ENCODE results near the gene TOP3A. TPM values are rescaled to one million over a fixed set of nuclear protein-coding genes. Genes with fewer than 3 reads are reported as not detected.

TOP3A gene
- total and polyA plus RNA-seq, 8 donors, result 24.7 to 65.1 (median 50.7) TPM

DNA sequence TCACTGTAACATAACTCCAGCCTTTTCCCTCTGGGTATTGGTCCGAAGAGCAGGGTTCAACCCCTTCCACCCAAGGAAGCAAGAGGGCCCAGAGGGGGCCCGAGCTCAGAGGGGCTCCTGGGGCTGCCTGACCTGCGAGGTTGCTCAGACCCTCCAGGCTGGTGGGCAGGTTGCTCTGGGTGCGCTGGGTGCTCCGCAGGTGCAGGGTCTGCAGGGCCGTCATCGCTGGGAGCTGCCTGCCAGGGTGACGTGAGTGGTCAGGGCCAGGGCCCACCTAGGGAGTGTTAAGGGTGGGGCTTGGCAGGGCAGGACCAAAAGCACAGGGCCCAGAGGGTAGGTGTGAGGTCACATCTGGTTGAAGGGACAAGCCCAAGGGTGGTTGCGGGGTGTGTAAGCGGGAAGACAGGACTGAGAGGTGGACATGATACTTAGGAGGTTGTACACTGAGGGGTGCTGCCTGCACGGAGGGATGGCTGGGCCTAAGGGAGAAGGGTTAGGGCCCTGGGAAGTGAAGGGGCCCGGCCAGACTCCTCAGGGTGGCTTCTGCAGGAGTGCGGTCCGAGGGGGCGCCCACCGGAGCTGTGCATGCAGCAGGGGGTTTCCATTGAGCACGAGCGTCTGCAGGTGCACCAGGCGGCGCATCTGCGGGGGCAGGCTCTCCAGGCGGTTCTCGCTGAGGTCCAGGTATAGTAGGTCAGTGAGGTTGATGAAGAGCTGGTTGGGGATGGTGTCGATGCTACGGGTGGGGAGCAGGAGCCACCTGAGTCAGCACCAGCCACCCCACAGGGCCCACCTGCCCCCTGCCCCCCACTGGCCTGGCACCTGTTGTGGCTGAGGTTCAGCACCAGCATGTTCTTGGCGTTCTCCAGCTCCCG lies 60.6 kb downstream of the TOP3A start:
- intact Hi-C loops (cut with DNase I), result no loop called here
- no peak for DNase-seq

GRCh38 chr17:18253187-18253884 lies 61.5 kb downstream of the TOP3A start:
- TF ChIP-seq, protein P1, sequence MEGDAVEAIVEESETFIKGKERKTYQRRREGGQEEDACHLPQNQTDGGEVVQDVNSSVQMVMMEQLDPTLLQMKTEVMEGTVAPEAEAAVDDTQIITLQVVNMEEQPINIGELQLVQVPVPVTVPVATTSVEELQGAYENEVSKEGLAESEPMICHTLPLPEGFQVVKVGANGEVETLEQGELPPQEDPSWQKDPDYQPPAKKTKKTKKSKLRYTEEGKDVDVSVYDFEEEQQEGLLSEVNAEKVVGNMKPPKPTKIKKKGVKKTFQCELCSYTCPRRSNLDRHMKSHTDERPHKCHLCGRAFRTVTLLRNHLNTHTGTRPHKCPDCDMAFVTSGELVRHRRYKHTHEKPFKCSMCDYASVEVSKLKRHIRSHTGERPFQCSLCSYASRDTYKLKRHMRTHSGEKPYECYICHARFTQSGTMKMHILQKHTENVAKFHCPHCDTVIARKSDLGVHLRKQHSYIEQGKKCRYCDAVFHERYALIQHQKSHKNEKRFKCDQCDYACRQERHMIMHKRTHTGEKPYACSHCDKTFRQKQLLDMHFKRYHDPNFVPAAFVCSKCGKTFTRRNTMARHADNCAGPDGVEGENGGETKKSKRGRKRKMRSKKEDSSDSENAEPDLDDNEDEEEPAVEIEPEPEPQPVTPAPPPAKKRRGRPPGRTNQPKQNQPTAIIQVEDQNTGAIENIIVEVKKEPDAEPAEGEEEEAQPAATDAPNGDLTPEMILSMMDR (IDR thresholded peaks at IDR 0.05), result no peak
- DNase-seq, result no peak
- H3K4me3 ChIP-seq, result no peak overlapping the region
- no peak overlapping the region for H3K27ac ChIP-seq
- no peaks in the 10 kb centered on the region for H3K9me3 ChIP-seq
- no peaks in the 10 kb centered on the region for H3K27me3 ChIP-seq
- H3K4me1 ChIP-seq, result peaks cover 13 to 23% of the 10 kb centered on the region in 2 donors
- intact Hi-C loops (cut with DNase I), result no loop called here
- ATAC-seq, result no peak
- peaks cover 0 to 85% of the 10 kb centered on the region in 2 donors for H3K36me3 ChIP-seq

More for the DNA sequence above, 60.6 kb downstream of the TOP3A start:
- H3K4me1 ChIP-seq, result peaks cover 13 to 22% of the 10 kb centered on the region in 2 donors
- H3K9me3 ChIP-seq, result no peaks in the 10 kb centered on the region
- no peak for ATAC-seq
- H3K36me3 ChIP-seq, result peaks cover 0 to 77% of the 10 kb centered on the region in 2 donors
- TF ChIP-seq, protein P1 (IDR thresholded peaks at IDR 0.05), result no peak
- H3K27ac ChIP-seq, result no peak overlapping the region
- no peaks in the 10 kb centered on the region for H3K27me3 ChIP-seq
- H3K4me3 ChIP-seq, result no peak overlapping the region

DNA sequence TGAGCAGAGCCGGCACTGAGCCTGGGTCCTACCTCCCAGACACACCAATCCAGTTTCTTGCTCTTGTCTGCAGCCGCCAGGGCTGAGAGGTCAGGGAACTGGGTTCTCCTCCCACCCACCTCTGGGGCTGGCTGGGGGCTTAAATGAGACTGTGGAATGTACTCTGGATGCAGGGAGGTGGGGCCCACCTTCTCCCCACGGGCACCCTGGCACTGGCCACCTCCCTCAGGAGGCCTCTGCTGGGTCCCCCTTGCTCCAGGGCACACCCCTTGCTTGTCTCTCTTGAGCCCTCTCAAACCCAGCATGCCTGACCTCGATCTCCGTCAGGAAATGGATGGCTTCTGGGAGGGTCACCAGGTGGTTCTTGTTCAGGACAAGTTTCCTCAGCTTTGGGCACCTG lies 62.6 kb downstream of the TOP3A start:
- no peak overlapping the region for H3K4me3 ChIP-seq
- H3K27me3 ChIP-seq, result no peaks in the 10 kb centered on the region
- no peak for ATAC-seq
- no peaks in the 10 kb centered on the region for H3K9me3 ChIP-seq
- no peak overlapping the region for H3K27ac ChIP-seq
- DNase-seq, result no peak
- H3K36me3 ChIP-seq, result peaks cover 0 to 97% of the 10 kb centered on the region in 2 donors
- H3K4me1 ChIP-seq, result peaks cover 8 to 25% of the 10 kb centered on the region in 2 donors
- TF ChIP-seq, protein P1 (IDR thresholded peaks at IDR 0.05), result no peak
- intact Hi-C loops (cut with DNase I), result no loop called here

- no peaks in the 10 kb centered on the region for H3K9me3 ChIP-seq
- DNase-seq, result no peak
- H3K36me3 ChIP-seq, result peaks cover 0 to 100% of the 10 kb centered on the region in 2 donors
Measured at GRCh38 chr17:18251204-18251603, 63.6 kb downstream of the TOP3A start.

More at GRCh38 chr17:18251204-18251603, 63.6 kb downstream of the TOP3A start:
- Histone ChIP-seq H3K4me3 (no peak overlapping the region), H3K4me1 (peaks cover 0 to 17% of the 10 kb centered on the region in 2 donors), H3K27ac (no peak overlapping the region), H3K27me3 (no peaks in the 10 kb centered on the region)
- ATAC-seq, result no peak
- intact Hi-C loops (cut with DNase I), result no loop called here
- TF ChIP-seq, protein P1 (IDR thresholded peaks at IDR 0.05), result no peak

All from left lung (tissue), 10 donors.